H9 (cell line): ENCODE measurements around the gene ANP32D. TPM values are rescaled to one million over a fixed set of nuclear protein-coding genes. Genes with fewer than 3 reads are reported as not detected.

Experiments used
- DNase-seq: peaks from one replicate; pipeline ENCODE4 v3.0.0-alpha.2; 2017
- H2AFZ ChIP-seq: one replicate; pipeline ENCODE4 v1.6.1; 2013; ENCODE audit warnings: mild to moderate bottlenecking, low read length, control low read depth, moderate library complexity
- H2AK5ac ChIP-seq: 2 replicates; pipeline ENCODE4 v1.6.1; 2013; ENCODE audit warnings: low read length, control low read depth, mixed read lengths; ENCODE audit not compliant: insufficient read length
- H2BK120ac ChIP-seq: one replicate; pipeline ENCODE4 v1.6.1; 2013; ENCODE audit warnings: low read depth, mild to moderate bottlenecking, low read length, control low read depth, inconsistent platforms; ENCODE audit not compliant: poor library complexity, severe bottlenecking
- H2BK12ac ChIP-seq: 2 replicates; pipeline ENCODE4 v1.6.1; 2013; ENCODE audit warnings: low read length, control low read depth, mixed read lengths, low read depth; ENCODE audit not compliant: insufficient read length
- H2BK15ac ChIP-seq: 2 replicates; pipeline ENCODE4 v1.6.1; 2013; ENCODE audit warnings: low read depth, low read length, control low read depth
- H2BK20ac ChIP-seq: one replicate; pipeline ENCODE4 v1.6.1; 2013; ENCODE audit warnings: low read depth, mild to moderate bottlenecking, low read length, control low read depth, inconsistent platforms; ENCODE audit not compliant: poor library complexity, severe bottlenecking
- H2BK5ac ChIP-seq: 2 replicates; pipeline ENCODE4 v1.6.1; 2013; ENCODE audit warnings: low read length, control low read depth, mixed read lengths; ENCODE audit not compliant: insufficient read length
- H3K14ac ChIP-seq: 2 replicates; pipeline ENCODE4 v1.6.1; 2013; ENCODE audit warnings: low read length, control low read depth; ENCODE audit not compliant: insufficient read depth
- H3K18ac ChIP-seq: 2 replicates; pipeline ENCODE4 v1.6.1; 2013; ENCODE audit warnings: low read depth, mild to moderate bottlenecking, mixed read lengths, low read length, control low read depth; ENCODE audit not compliant: insufficient read length
- H3K23ac ChIP-seq: 2 replicates; pipeline ENCODE4 v1.6.1; 2013; ENCODE audit warnings: low read length, control low read depth, mixed read lengths, low read depth; ENCODE audit not compliant: insufficient read length
- H3K23me2 ChIP-seq: 2 replicates; pipeline ENCODE4 v1.6.1; 2013; ENCODE audit warnings: low read depth, mild to moderate bottlenecking, mixed read lengths, low read length, control low read depth; ENCODE audit not compliant: insufficient read length, poor library complexity, severe bottlenecking
- H3K27ac ChIP-seq: 2 replicates; pipeline ENCODE4 v1.5.1; 2013; ENCODE audit warnings: low read length, control low read depth, mixed read lengths, low read depth; ENCODE audit not compliant: insufficient read length
- H3K27me3 ChIP-seq: 2 replicates; pipeline ENCODE4 v1.6.1; 2013; ENCODE audit warnings: low read length, control low read depth, inconsistent platforms; ENCODE audit not compliant: insufficient read depth
- H3K4ac ChIP-seq: 2 replicates; pipeline ENCODE4 v1.6.1; 2013; ENCODE audit warnings: low read depth, mild to moderate bottlenecking, control low read depth, inconsistent platforms, low read length, moderate library complexity
- H3K4me1 ChIP-seq: 2 replicates; pipeline ENCODE4 v1.6.1; 2013; ENCODE audit warnings: low read length, control low read depth, inconsistent platforms; ENCODE audit not compliant: insufficient read depth
- H3K4me2 ChIP-seq: 2 replicates; pipeline ENCODE4 v1.6.1; 2013; ENCODE audit warnings: low read length, control low read depth, mixed read lengths; ENCODE audit not compliant: insufficient read length, insufficient read depth
- H3K56ac ChIP-seq: 2 replicates; pipeline ENCODE4 v1.6.1; 2013; ENCODE audit warnings: low read depth, mild to moderate bottlenecking, mixed read lengths, low read length, control low read depth; ENCODE audit not compliant: insufficient read length
- H3K79me1 ChIP-seq: 2 replicates; pipeline ENCODE4 v1.6.1; 2013; ENCODE audit warnings: low read depth, mild to moderate bottlenecking, moderate library complexity, low read length, control low read depth, inconsistent platforms; ENCODE audit not compliant: insufficient read depth, poor library complexity, severe bottlenecking
- H3K79me2 ChIP-seq: 2 replicates; pipeline ENCODE4 v1.6.1; 2013; ENCODE audit warnings: low read length, control low read depth, inconsistent platforms; ENCODE audit not compliant: insufficient read depth
- H3K9ac ChIP-seq: 2 replicates; pipeline ENCODE4 v1.6.1; 2013; ENCODE audit warnings: low read length, control low read depth, mixed read lengths; ENCODE audit not compliant: insufficient read length; ENCODE audit errors: extremely low read depth
- H3K9me3 ChIP-seq: one replicate; pipeline ENCODE4 v1.6.1; 2013; ENCODE audit warnings: low read depth, low read length, inconsistent platforms; ENCODE audit not compliant: control insufficient read depth
- H3T11ph ChIP-seq: one replicate; pipeline ENCODE4 v1.6.1; 2013; ENCODE audit warnings: mild to moderate bottlenecking, low read length, control low read depth, inconsistent platforms
- H4K20me1 ChIP-seq: one replicate; pipeline ENCODE4 v1.6.1; 2013; ENCODE audit not compliant: control insufficient read depth, insufficient read length, insufficient read depth
- H4K5ac ChIP-seq: 2 replicates; pipeline ENCODE4 v1.6.1; 2013; ENCODE audit warnings: low read depth, mild to moderate bottlenecking, mixed read lengths, low read length, control low read depth; ENCODE audit not compliant: insufficient read length
- H4K8ac ChIP-seq: replicated peaks from 2 replicates; pipeline ENCODE4 v1.6.1; 2013; ENCODE audit warnings: low read length, control low read depth, mixed read lengths, low read depth; ENCODE audit not compliant: insufficient read length
- H4K91ac ChIP-seq: 2 replicates; pipeline ENCODE4 v1.6.1; 2013; ENCODE audit warnings: low read depth, mild to moderate bottlenecking, moderate library complexity, mixed read lengths, low read length, control low read depth; ENCODE audit not compliant: insufficient read length
- H3K27ac Mint-ChIP-seq, 3 experiments: 2 replicates in 2 of 3; 3 replicates in 1 of 3; pipeline ENCODE4 v1.8.0; 2020 to 2021; ENCODE audit warnings: mixed read lengths in 3 of 3, mild to moderate bottlenecking in 1 of 3, moderate library complexity in 1 of 3
- H3K27me3 Mint-ChIP-seq: 2 replicates; pipeline ENCODE4 v1.8.0; 2021; ENCODE audit warnings: low read depth, mild to moderate bottlenecking, moderate library complexity, mixed read lengths
- H3K36me3 Mint-ChIP-seq, 3 experiments: 2 replicates in 2 of 3; 3 replicates in 1 of 3; pipeline ENCODE4 v1.8.0; 2020 to 2021; ENCODE audit warnings: low read depth in 3 of 3, mixed read lengths in 3 of 3; ENCODE audit not compliant: insufficient read depth in 1 of 3
- H3K4me1 Mint-ChIP-seq, 2 experiments: 2 replicates each; pipeline ENCODE4 v1.8.0; 2020; ENCODE audit warnings: mixed read lengths in 2 of 2
- H3K4me3 Mint-ChIP-seq, 2 experiments: 2 replicates in 1 of 2; 3 replicates in 1 of 2; pipeline ENCODE4 v1.8.0; 2020 to 2021; ENCODE audit warnings: mild to moderate bottlenecking in 2 of 2, mixed read lengths in 2 of 2, moderate library complexity in 1 of 2
- H3K9me3 Mint-ChIP-seq, 2 experiments: 2 replicates in 1 of 2; 3 replicates in 1 of 2; pipeline ENCODE4 v1.8.0; 2020; ENCODE audit warnings: mild to moderate bottlenecking in 2 of 2, mixed read lengths in 2 of 2, moderate library complexity in 1 of 2
- CTCF ChIP-seq: fragments of 200-600 bp; sonication (generic); conservative IDR thresholded peaks from 3 replicates; pipeline ENCODE4 v1.8.0; 2021; ENCODE audit warnings: antibody characterized with exemption, mild to moderate bottlenecking
- WGBS: extraction: QIAGEN DNeasy Blood & Tissue Kit; methylation state at CpG from one replicate; pipeline ENCODE4 v1.1.7; 2013; ENCODE audit warnings: missing lambda C conversion rate, low lambda C conversion rate, mixed read lengths; ENCODE audit not compliant: insufficient read length; ENCODE audit errors: extremely low coverage; 5-methylcytosine and 5-hydroxymethylcytosine counted together
- total RNA-seq: library from RNA; stranded (reverse); gene quantifications from 2 replicates; pipeline ENCODE4 v1.2.1, GENCODE V29; 2021

ANP32D gene
- total RNA-seq, 1 experiment from 2014 or later = not detected

GRCh38 chr12:48455116-48455515, 17.2 kb upstream of the ANP32D start:
- Histone ChIP-seq H2BK5ac (no peak overlapping the region), H3K79me1 (no peaks in the 10 kb centered on the region), H3K4me2 (no peak overlapping the region), H4K20me1 (no peaks in the 10 kb centered on the region), H2BK15ac (no peak overlapping the region), H4K5ac (no peak overlapping the region), H2AFZ (no peak overlapping the region), H2BK120ac (no peak overlapping the region), H2BK20ac (no peak overlapping the region), H3K14ac (no peak overlapping the region), H3K18ac (no peak overlapping the region), H3K4me1 (no peaks in the 10 kb centered on the region), H3K4ac (no peak overlapping the region), H4K8ac (no peak overlapping the region), H2AK5ac (no peak overlapping the region), H3K9me3 (no peaks in the 10 kb centered on the region), H3T11ph (no peak overlapping the region), H3K27me3 (no peaks in the 10 kb centered on the region), H3K23ac (no peak overlapping the region), H3K9ac (no peak overlapping the region), H2BK12ac (no peak overlapping the region), H3K27ac (no peak overlapping the region), H3K79me2 (no peaks in the 10 kb centered on the region), H3K23me2 (no peaks in the 10 kb centered on the region), H4K91ac (no peak overlapping the region), H3K56ac (no peak overlapping the region)
- peaks cover 11 to 86% of the 10 kb centered on the region in 2 experiments; a peak in 4 of 5 replicates for H3K9me3 Mint-ChIP-seq
- DNase-seq = no peak
- peaks cover 0 to 5% (median 0%) of the 10 kb centered on the region in 3 experiments; a peak in 2 of 7 replicates for H3K36me3 Mint-ChIP-seq
- no peaks in the 10 kb centered on the region for H3K4me1 Mint-ChIP-seq
- WGBS = no CpG with 5 or more reads among the region's 2 CpGs
- H3K4me3 Mint-ChIP-seq = no peak overlapping the region
- TF ChIP-seq CTCF = no peak
- peaks cover 6% of the 10 kb centered on the region for H3K27me3 Mint-ChIP-seq
- no peak overlapping the region for H3K27ac Mint-ChIP-seq
